Gastrocnemius medialis (tissue), 4 donors: ENCODE measurements around the gene PGC.

Experiments
- CTCF ChIP-seq, 5 experiments: fragments of 450-650 bp in 3 of 5; fragments of 200-600 bp in 2 of 5; sonication (generic) in 2 of 5; IDR thresholded peaks in 4 of 5; conservative IDR thresholded peaks in 1 of 5; 1 replicate in 4 of 5; 2 replicates in 1 of 5; pipeline ENCODE4 v1.5.1; 2016 to 2019; ENCODE audit warnings: antibody characterized with exemption in 5 of 5, mild to moderate bottlenecking in 3 of 5, moderate library complexity in 3 of 5
- POLR2A ChIP-seq, 2 donors: fragments of 450-650 bp; IDR thresholded peaks; one replicate each; pipeline ENCODE4 v1.6.1; 2017; ENCODE audit warnings: antibody characterized with exemption in 2 of 2, mild to moderate bottlenecking in 2 of 2, moderate library complexity in 2 of 2

GRCh38 chr6:41695825-41696224, 51.4 kb downstream of the PGC start:
- TF ChIP-seq POLR2A (IDR thresholded peaks at IDR 0.05) (no peak), CTCF (IDR thresholded peaks at IDR 0.05 in 4 of 5, conservative IDR thresholded peaks at IDR 0.05 in 1 of 5) (no peak)
